ENCODE measurements around the gene NHP2.

GRCh38 chr5:178110511-178110910 lies 43.2 kb downstream of the NHP2 start:
- no peak for TF ChIP-seq STAT1 (IDR thresholded peaks at IDR 0.05; ENCODE audit: unreplicated experiment)
- TF ChIP-seq, protein P1, sequence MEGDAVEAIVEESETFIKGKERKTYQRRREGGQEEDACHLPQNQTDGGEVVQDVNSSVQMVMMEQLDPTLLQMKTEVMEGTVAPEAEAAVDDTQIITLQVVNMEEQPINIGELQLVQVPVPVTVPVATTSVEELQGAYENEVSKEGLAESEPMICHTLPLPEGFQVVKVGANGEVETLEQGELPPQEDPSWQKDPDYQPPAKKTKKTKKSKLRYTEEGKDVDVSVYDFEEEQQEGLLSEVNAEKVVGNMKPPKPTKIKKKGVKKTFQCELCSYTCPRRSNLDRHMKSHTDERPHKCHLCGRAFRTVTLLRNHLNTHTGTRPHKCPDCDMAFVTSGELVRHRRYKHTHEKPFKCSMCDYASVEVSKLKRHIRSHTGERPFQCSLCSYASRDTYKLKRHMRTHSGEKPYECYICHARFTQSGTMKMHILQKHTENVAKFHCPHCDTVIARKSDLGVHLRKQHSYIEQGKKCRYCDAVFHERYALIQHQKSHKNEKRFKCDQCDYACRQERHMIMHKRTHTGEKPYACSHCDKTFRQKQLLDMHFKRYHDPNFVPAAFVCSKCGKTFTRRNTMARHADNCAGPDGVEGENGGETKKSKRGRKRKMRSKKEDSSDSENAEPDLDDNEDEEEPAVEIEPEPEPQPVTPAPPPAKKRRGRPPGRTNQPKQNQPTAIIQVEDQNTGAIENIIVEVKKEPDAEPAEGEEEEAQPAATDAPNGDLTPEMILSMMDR (conservative IDR thresholded peaks at IDR 0.05; ENCODE audit: low read depth in 2 of 2): no peak
- TF ChIP-seq POLR2AphosphoS5 (IDR thresholded peaks at IDR 0.05; ENCODE audit: low read depth): no peak
- TF ChIP-seq EZH2 (IDR thresholded peaks at IDR 0.05; ENCODE audit: low read depth, unreplicated experiment): no peak
